PC-9 (cell line): Measurements from ENCODE around the gene LMF1. TPM values are rescaled to one million over a fixed set of nuclear protein-coding genes. Genes with fewer than 3 reads are reported as not detected.

Experiments
- BruUV-seq: library from RNA; stranded (reverse); fragments of 400-500 nt; replicated peaks from 2 replicates; lab custom pipeline; 2021; lab: Mats Ljungman, UMichigan
- CTCF ChIA-PET: fragments of 300-600 bp; sonication (Branson Sonifier 250); formaldehyde crosslinking; loops from one replicate; lab custom pipeline; 2022; ENCODE audit warnings: antibody characterized with exemption; lab: Charles Lee
- POLR2A ChIA-PET: fragments of 300-600 bp; sonication (Branson Sonifier 250); formaldehyde crosslinking; loops from one replicate; lab custom pipeline; 2022; ENCODE audit warnings: antibody characterized with exemption; ENCODE audit not compliant: unreplicated experiment; lab: Charles Lee
- DNase-seq, 2 experiments: peaks; one replicate each; pipeline versions ENCODE4 v3.0.0 to v3.0.0-alpha.2; 2015 to 2022; ENCODE audit warnings: mixed read lengths in 1 of 2
- H2AFZ ChIP-seq: fragments of 200-600 bp; sonication (generic); 2 replicates; pipeline ENCODE4 v1.8.1; 2017; ENCODE audit warnings: antibody characterized with exemption
- H3F3A ChIP-seq: fragments of 200-600 bp; sonication (generic); 2 replicates; pipeline ENCODE4 v1.8.1; 2017; ENCODE audit warnings: antibody characterized with exemption, mild to moderate bottlenecking, low read depth; ENCODE audit not compliant: insufficient read depth
- H3K27ac ChIP-seq: fragments of 200-600 bp; sonication (generic); 2 replicates; pipeline ENCODE4 v1.6.1; 2016; ENCODE audit warnings: mixed run types
- H3K27me3 ChIP-seq: fragments of 200-600 bp; sonication (generic); 2 replicates; pipeline ENCODE4 v1.6.1; 2016; ENCODE audit warnings: low read depth, mixed run types; ENCODE audit not compliant: insufficient read depth
- H3K36me3 ChIP-seq: fragments of 200-600 bp; sonication (generic); 2 replicates; pipeline ENCODE4 v1.6.1; 2016; ENCODE audit warnings: low read depth, mixed run types
- H3K4me1 ChIP-seq: fragments of 200-600 bp; sonication (generic); replicated peaks from 2 replicates; pipeline ENCODE4 v1.6.1; 2016; ENCODE audit warnings: mixed run types; ENCODE audit not compliant: insufficient read depth
- H3K4me2 ChIP-seq: fragments of 200-600 bp; sonication (generic); 2 replicates; pipeline ENCODE4 v1.6.1; 2017; ENCODE audit warnings: mixed run types
- H3K4me3 ChIP-seq: fragments of 200-600 bp; sonication (generic); 2 replicates; pipeline ENCODE4 v1.6.1; 2016; ENCODE audit warnings: mixed run types
- H3K79me2 ChIP-seq: fragments of 200-600 bp; sonication (generic); 2 replicates; pipeline ENCODE4 v1.6.1; 2017; ENCODE audit warnings: low read depth, mixed run types
- H3K9me2 ChIP-seq: fragments of 200-600 bp; sonication (generic); 2 replicates; pipeline ENCODE4 v1.8.1; 2017; ENCODE audit warnings: mild to moderate bottlenecking; ENCODE audit not compliant: insufficient read depth
- H3K9me3 ChIP-seq: fragments of 200-600 bp; sonication (generic); 2 replicates; pipeline ENCODE4 v1.8.1; 2016; ENCODE audit warnings: low read depth; ENCODE audit not compliant: insufficient read depth
- H4K20me1 ChIP-seq: fragments of 200-600 bp; sonication (generic); 2 replicates; pipeline ENCODE4 v1.8.1; 2017; ENCODE audit not compliant: insufficient read depth
- CTCF ChIP-seq: fragments of 200-600 bp; sonication (generic); conservative IDR thresholded peaks from 2 replicates; pipeline ENCODE4 v1.6.1; 2017; ENCODE audit warnings: mixed run types, antibody characterized with exemption, mild to moderate bottlenecking, moderate library complexity
- EZH2 ChIP-seq: fragments of 200-600 bp; sonication (generic); IDR thresholded peaks from 2 replicates; pipeline ENCODE4 v1.8.0; 2017; ENCODE audit warnings: antibody characterized with exemption, low read depth
- intact Hi-C: fragments of 100-400 bp; cut with micrococcal nuclease; formaldehyde crosslinking; loops from one replicate; pipeline ENCODE4 v1.10.0; 2022; ENCODE audit not compliant: unreplicated experiment
- total RNA-seq: library from RNA; stranded (reverse); gene quantifications from 2 replicates; pipeline ENCODE4 v1.2.3, GENCODE V29; 2021

Gene LMF1
- total RNA-seq, 1 experiment from 2014 or later = 31.3 TPM

GRCh38 chr16:1002399-1003166, 31.8 kb upstream of the LMF1 start:
- TF ChIP-seq CTCF (no peak), EZH2 (no peak)
- DNase-seq = peak; percentile 92 to 96
- ChIA-PET POLR2A (no interaction called here), CTCF (no interaction called here)
- no peaks in the 10 kb centered on the region for H3K9me2 ChIP-seq
- peaks cover 29% of the 10 kb centered on the region for H3K27me3 ChIP-seq
- intact Hi-C loops = no loop called here
- H3K4me2 ChIP-seq = peak overlapping the region; percentile 56
- H3K4me1 ChIP-seq = peaks cover 33% of the 10 kb centered on the region
- H4K20me1 ChIP-seq = no peaks in the 10 kb centered on the region
- H2AFZ ChIP-seq = no peak overlapping the region
- no peaks in the 10 kb centered on the region for H3K36me3 ChIP-seq
- H3K27ac ChIP-seq = no peak overlapping the region
- H3K79me2 ChIP-seq = no peaks in the 10 kb centered on the region
- no peak overlapping the region for H3K4me3 ChIP-seq
- no TSS peak for BruUV-seq
- H3K9me3 ChIP-seq = no peaks in the 10 kb centered on the region
- H3F3A ChIP-seq = peaks cover 19% of the 10 kb centered on the region; the same call in 1 of the 2 replicates

GRCh38 chr16:1001096-1001495, 30.3 kb upstream of the LMF1 start:
- Histone ChIP-seq H2AFZ (no peak overlapping the region), H3K27ac (no peak overlapping the region), H3K9me3 (no peaks in the 10 kb centered on the region), H3K27me3 (peaks cover 39% of the 10 kb centered on the region), H3K79me2 (no peaks in the 10 kb centered on the region), H3K4me2 (no peak overlapping the region), H3K36me3 (no peaks in the 10 kb centered on the region), H3F3A (peaks cover 14% of the 10 kb centered on the region; the same call in 1 of the 2 replicates), H4K20me1 (no peaks in the 10 kb centered on the region), H3K4me1 (peaks cover 33% of the 10 kb centered on the region), H3K9me2 (no peaks in the 10 kb centered on the region), H3K4me3 (no peak overlapping the region)
- ChIA-PET POLR2A (no interaction called here), CTCF (no interaction called here)
- no TSS peak for BruUV-seq
- intact Hi-C loops = no loop called here
- no peak for TF ChIP-seq EZH2
- no peak for TF ChIP-seq CTCF
- no peak for DNase-seq

- no peaks in the 10 kb centered on the region for H3K9me2 ChIP-seq
- TF ChIP-seq EZH2 (no peak), CTCF (no peak)
- peaks cover 9% of the 10 kb centered on the region; the same call in 1 of the 2 replicates for H3F3A ChIP-seq
- peaks cover 33% of the 10 kb centered on the region for H3K4me1 ChIP-seq
- H2AFZ ChIP-seq = no peak overlapping the region
- intact Hi-C loops = no loop called here
- H3K27me3 ChIP-seq = peaks cover 42% of the 10 kb centered on the region
- DNase-seq = no peak
- H3K79me2 ChIP-seq = no peaks in the 10 kb centered on the region
- no peaks in the 10 kb centered on the region for H3K9me3 ChIP-seq
- no peak overlapping the region for H3K27ac ChIP-seq
- no peaks in the 10 kb centered on the region for H4K20me1 ChIP-seq
- ChIA-PET CTCF (no interaction called here), POLR2A (no interaction called here)
- no peak overlapping the region for H3K4me2 ChIP-seq
- H3K36me3 ChIP-seq = no peaks in the 10 kb centered on the region
- H3K4me3 ChIP-seq = no peak overlapping the region
- no TSS peak for BruUV-seq
These were observed 29.8 kb upstream of the LMF1 start for GRCh38 chr16:1000608-1001007.
